HG03520 (cell line): ENCODE results near the gene ESM1.

Source experiments
- ATAC-seq: cut with Tn5 transposase; IDR thresholded peaks from one replicate; pipeline ENCODE4 v1.9.1; 2021; ENCODE audit warnings: mild to moderate bottlenecking, moderate library complexity; ENCODE audit not compliant: unreplicated experiment

ESM1 gene

GRCh38 chr5:54988218-54988617 is 2.8 kb upstream of the ESM1 start:
- no peak for ATAC-seq

GRCh38 chr5:54986269-54986654 is 869 bp upstream of the ESM1 start:
- ATAC-seq, result no peak

- ATAC-seq, result no peak
Observed at GRCh38 chr5:54981928-54982327, 3.5 kb downstream of the ESM1 start.

- no peak for ATAC-seq
Observed at GRCh38 chr5:54975701-54976100, 9.7 kb downstream of the ESM1 start.

- no peak for ATAC-seq
Observed at GRCh38 chr5:54969856-54970828, 15.3 kb downstream of the ESM1 start.

- no peak for ATAC-seq
Observed at GRCh38 chr5:54969242-54969641, 16.2 kb downstream of the ESM1 start.

- ATAC-seq, result no peak
Observed at GRCh38 chr5:54965806-54966205, 19.6 kb downstream of the ESM1 start.

- no peak for ATAC-seq
Observed at GRCh38 chr5:54964405-54964804, 21.0 kb downstream of the ESM1 start.

- no peak for ATAC-seq
Observed at GRCh38 chr5:54959673-54960418, 25.5 kb downstream of the ESM1 start.

GRCh38 chr5:54956922-54957321 is 28.5 kb downstream of the ESM1 start:
- no peak for ATAC-seq

- no peak for ATAC-seq
Observed at GRCh38 chr5:54947187-54947586, 38.2 kb downstream of the ESM1 start.

GRCh38 chr5:54946306-54946819 is 39.0 kb downstream of the ESM1 start:
- no peak for ATAC-seq

GRCh38 chr5:54944364-54944763 is 41.0 kb downstream of the ESM1 start:
- no peak for ATAC-seq

- ATAC-seq, result no peak
Observed at GRCh38 chr5:54942064-54942778, 43.2 kb downstream of the ESM1 start.

- no peak for ATAC-seq
Observed at GRCh38 chr5:54936201-54936600, 49.2 kb downstream of the ESM1 start.

- no peak for ATAC-seq
Observed at GRCh38 chr5:54932789-54933188, 52.6 kb downstream of the ESM1 start.

- no peak for ATAC-seq
Observed at GRCh38 chr5:54930736-54931135, 54.7 kb downstream of the ESM1 start.
